ENCODE results near the gene CADM1. TPM values are rescaled to one million over a fixed set of nuclear protein-coding genes. Genes with fewer than 3 reads are reported as not detected.

CADM1 gene
- total and polyA plus RNA-seq, 10 of the 15 experiments (the other 5 are each of a cell fraction or from before 2014, with no cell fraction given), result 0.03 to 0.48 (median 0.15) TPM; not detected in 3

DNA sequence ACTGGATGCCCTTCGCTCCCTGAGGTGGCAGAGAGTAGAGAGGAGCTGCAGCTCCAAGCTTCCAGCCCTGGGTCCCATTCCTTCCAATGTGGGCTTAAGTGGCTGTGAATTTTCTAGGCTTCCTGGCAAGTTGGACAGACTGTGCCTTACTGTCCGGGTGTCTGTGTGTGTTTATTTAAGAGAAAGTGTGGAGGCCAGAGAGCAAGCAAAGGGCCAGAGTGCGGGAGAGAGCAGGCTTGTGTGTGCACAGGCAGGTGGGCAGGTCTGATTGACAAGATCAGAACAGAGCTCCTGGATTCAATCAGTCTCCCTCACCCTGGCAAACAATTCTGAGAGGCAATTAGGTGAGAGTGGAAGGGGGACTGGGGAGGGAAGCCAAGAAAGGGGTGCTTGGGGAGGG is 347.0 kb downstream of the CADM1 start:
- Histone ChIP-seq H3K4me3 (no peak overlapping the region), H3K9me3 (replicated peaks; ENCODE audit: control insufficient read depth, insufficient read depth, low read length) (no peaks in the 10 kb centered on the region), H3K36me3 (ENCODE audit: control insufficient read depth in 2 of 2, insufficient read depth in 2 of 2, low read length in 1 of 2) (no peaks in the 10 kb centered on the region), H3K79me2 (ENCODE audit: control insufficient read depth, insufficient read depth, low read length) (no peaks in the 10 kb centered on the region), H3K4me2 (ENCODE audit: control insufficient read depth, insufficient read depth) (no peak overlapping the region), H2AFZ (ENCODE audit: control insufficient read depth, low read depth, low read length) (no peak overlapping the region), H3K9ac (ENCODE audit: control insufficient read depth, insufficient read depth, low read length) (no peak overlapping the region), H4K20me1 (ENCODE audit: control insufficient read depth, insufficient read depth) (no peaks in the 10 kb centered on the region), H3K27me3 (replicated peaks in 1 of 2; ENCODE audit: control insufficient read depth in 2 of 2, insufficient read depth in 2 of 2, low read length in 1 of 2) (peaks cover 0 to 2% of the 10 kb centered on the region in 2 experiments; a peak in 1 of 4 replicates), H3K27ac (ENCODE audit: control insufficient read depth, insufficient read depth) (no peak overlapping the region), H3K4me1 (ENCODE audit: control insufficient read depth, insufficient read depth, low read length) (no peaks in the 10 kb centered on the region)
- intact Hi-C loops (cut with micrococcal nuclease; ENCODE audit: unreplicated experiment), result no loop called here
- in situ Hi-C loops (cut with MboI), result loop anchor here (10.0 kb wide), 1 partner anchor 62 kb away; no protein-coding TSS in a partner anchor
- ChIA-PET CTCF (no interaction called here), POLR2A (no interaction called here), SMC1A (ENCODE audit: uncharacterized antibody, unreplicated experiment) (no interaction called here), RAD21 (ENCODE audit: unreplicated experiment) (no interaction called here)
- FAIRE-seq (no peak), DNase-seq (ENCODE audit: low read depth, low spot score) (no peak), ATAC-seq (no peak)
- no TSS peak for BruUV-seq (replicated peaks)
- WGBS (ENCODE audit: insufficient coverage, insufficient replicate concordance, low lambda C conversion rate, missing lambda C conversion rate), result 26% methylated on average over 3 of the region's 3 CpGs
- no peak for TF ChIP-seq CREB1 (IDR thresholded peaks at IDR 0.05; ENCODE audit: low read depth)
- TF ChIP-seq CHD1 (IDR thresholded peaks at IDR 0.05; ENCODE audit: low read depth, low read length), result no peak
- no peak for TF ChIP-seq RCOR1 (conservative IDR thresholded peaks at IDR 0.05; ENCODE audit: low read depth, low read length)
- TF ChIP-seq, protein P1, sequence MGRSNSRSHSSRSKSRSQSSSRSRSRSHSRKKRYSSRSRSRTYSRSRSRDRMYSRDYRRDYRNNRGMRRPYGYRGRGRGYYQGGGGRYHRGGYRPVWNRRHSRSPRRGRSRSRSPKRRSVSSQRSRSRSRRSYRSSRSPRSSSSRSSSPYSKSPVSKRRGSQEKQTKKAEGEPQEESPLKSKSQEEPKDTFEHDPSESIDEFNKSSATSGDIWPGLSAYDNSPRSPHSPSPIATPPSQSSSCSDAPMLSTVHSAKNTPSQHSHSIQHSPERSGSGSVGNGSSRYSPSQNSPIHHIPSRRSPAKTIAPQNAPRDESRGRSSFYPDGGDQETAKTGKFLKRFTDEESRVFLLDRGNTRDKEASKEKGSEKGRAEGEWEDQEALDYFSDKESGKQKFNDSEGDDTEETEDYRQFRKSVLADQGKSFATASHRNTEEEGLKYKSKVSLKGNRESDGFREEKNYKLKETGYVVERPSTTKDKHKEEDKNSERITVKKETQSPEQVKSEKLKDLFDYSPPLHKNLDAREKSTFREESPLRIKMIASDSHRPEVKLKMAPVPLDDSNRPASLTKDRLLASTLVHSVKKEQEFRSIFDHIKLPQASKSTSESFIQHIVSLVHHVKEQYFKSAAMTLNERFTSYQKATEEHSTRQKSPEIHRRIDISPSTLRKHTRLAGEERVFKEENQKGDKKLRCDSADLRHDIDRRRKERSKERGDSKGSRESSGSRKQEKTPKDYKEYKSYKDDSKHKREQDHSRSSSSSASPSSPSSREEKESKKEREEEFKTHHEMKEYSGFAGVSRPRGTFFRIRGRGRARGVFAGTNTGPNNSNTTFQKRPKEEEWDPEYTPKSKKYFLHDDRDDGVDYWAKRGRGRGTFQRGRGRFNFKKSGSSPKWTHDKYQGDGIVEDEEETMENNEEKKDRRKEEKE (IDR thresholded peaks at IDR 0.05), result no peak
- no peak for TF ChIP-seq TCF7 (IDR thresholded peaks at IDR 0.05; ENCODE audit: borderline replicate concordance)
- TF ChIP-seq, protein P2, sequence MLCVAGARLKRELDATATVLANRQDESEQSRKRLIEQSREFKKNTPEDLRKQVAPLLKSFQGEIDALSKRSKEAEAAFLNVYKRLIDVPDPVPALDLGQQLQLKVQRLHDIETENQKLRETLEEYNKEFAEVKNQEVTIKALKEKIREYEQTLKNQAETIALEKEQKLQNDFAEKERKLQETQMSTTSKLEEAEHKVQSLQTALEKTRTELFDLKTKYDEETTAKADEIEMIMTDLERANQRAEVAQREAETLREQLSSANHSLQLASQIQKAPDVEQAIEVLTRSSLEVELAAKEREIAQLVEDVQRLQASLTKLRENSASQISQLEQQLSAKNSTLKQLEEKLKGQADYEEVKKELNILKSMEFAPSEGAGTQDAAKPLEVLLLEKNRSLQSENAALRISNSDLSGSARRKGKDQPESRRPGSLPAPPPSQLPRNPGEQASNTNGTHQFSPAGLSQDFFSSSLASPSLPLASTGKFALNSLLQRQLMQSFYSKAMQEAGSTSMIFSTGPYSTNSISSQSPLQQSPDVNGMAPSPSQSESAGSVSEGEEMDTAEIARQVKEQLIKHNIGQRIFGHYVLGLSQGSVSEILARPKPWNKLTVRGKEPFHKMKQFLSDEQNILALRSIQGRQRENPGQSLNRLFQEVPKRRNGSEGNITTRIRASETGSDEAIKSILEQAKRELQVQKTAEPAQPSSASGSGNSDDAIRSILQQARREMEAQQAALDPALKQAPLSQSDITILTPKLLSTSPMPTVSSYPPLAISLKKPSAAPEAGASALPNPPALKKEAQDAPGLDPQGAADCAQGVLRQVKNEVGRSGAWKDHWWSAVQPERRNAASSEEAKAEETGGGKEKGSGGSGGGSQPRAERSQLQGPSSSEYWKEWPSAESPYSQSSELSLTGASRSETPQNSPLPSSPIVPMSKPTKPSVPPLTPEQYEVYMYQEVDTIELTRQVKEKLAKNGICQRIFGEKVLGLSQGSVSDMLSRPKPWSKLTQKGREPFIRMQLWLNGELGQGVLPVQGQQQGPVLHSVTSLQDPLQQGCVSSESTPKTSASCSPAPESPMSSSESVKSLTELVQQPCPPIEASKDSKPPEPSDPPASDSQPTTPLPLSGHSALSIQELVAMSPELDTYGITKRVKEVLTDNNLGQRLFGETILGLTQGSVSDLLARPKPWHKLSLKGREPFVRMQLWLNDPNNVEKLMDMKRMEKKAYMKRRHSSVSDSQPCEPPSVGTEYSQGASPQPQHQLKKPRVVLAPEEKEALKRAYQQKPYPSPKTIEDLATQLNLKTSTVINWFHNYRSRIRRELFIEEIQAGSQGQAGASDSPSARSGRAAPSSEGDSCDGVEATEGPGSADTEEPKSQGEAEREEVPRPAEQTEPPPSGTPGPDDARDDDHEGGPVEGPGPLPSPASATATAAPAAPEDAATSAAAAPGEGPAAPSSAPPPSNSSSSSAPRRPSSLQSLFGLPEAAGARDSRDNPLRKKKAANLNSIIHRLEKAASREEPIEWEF (IDR thresholded peaks at IDR 0.05; ENCODE audit: insufficient replicate concordance, low read depth, low read length), result no peak
- TF ChIP-seq HCFC1 (IDR thresholded peaks at IDR 0.05; ENCODE audit: low read length), result no peak
- TF ChIP-seq, protein P3, sequence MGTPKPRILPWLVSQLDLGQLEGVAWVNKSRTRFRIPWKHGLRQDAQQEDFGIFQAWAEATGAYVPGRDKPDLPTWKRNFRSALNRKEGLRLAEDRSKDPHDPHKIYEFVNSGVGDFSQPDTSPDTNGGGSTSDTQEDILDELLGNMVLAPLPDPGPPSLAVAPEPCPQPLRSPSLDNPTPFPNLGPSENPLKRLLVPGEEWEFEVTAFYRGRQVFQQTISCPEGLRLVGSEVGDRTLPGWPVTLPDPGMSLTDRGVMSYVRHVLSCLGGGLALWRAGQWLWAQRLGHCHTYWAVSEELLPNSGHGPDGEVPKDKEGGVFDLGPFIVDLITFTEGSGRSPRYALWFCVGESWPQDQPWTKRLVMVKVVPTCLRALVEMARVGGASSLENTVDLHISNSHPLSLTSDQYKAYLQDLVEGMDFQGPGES (IDR thresholded peaks at IDR 0.05), result no peak
- no peak for TF ChIP-seq MEF2A (IDR thresholded peaks at IDR 0.05; ENCODE audit: insufficient read depth, low read depth, low read length)
- no peak for TF ChIP-seq SMAD1 (IDR thresholded peaks at IDR 0.05; ENCODE audit: low read depth, partially characterized antibody)
- no peak for TF ChIP-seq KLF5 (IDR thresholded peaks at IDR 0.05; ENCODE audit: partially characterized antibody)
- no peak for TF ChIP-seq DPF2 (IDR thresholded peaks at IDR 0.05)
- TF ChIP-seq, protein P4, sequence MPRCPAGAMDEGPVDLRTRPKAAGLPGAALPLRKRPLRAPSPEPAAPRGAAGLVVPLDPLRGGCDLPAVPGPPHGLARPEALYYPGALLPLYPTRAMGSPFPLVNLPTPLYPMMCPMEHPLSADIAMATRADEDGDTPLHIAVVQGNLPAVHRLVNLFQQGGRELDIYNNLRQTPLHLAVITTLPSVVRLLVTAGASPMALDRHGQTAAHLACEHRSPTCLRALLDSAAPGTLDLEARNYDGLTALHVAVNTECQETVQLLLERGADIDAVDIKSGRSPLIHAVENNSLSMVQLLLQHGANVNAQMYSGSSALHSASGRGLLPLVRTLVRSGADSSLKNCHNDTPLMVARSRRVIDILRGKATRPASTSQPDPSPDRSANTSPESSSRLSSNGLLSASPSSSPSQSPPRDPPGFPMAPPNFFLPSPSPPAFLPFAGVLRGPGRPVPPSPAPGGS (IDR thresholded peaks at IDR 0.05; ENCODE audit: borderline replicate concordance, insufficient read depth, low read depth, low read length, poor library complexity, severe bottlenecking), result no peak
- no peak for TF ChIP-seq SPI1 (IDR thresholded peaks at IDR 0.05; ENCODE audit: borderline replicate concordance, insufficient read depth, low read depth, low read length)
- TF ChIP-seq SUZ12 (IDR thresholded peaks at IDR 0.05; ENCODE audit: unreplicated experiment), result no peak
